WTC11 (cell line): ENCODE results near the gene CELSR3.

Experiments used
- CREB1 ChIP-seq: sonication (generic); formaldehyde crosslinking; IDR thresholded peaks from 2 replicates; pipeline ENCODE4 v1.8.0; 2023; ENCODE audit warnings: mild to moderate bottlenecking, missing genetic modification reagents
- MYBL2 ChIP-seq: sonication (generic); formaldehyde crosslinking; IDR thresholded peaks from 2 replicates; pipeline ENCODE4 v1.8.1; 2023; ENCODE audit warnings: mild to moderate bottlenecking, moderate library complexity, missing genetic modification reagents
- PRRX2 ChIP-seq: fragments of 250-450 bp; sonication (Bioruptor Pico); IDR thresholded peaks from 2 replicates; pipeline ENCODE4 v1.8.0; 2021; ENCODE audit warnings: mild to moderate bottlenecking
- SP1 ChIP-seq: sonication (generic); formaldehyde crosslinking; conservative IDR thresholded peaks from 2 replicates; pipeline ENCODE4 v1.8.1; 2022; ENCODE audit warnings: missing genetic modification reagents
- TF ChIP-seq, protein P1 (sequence below): fragments of 200-600 bp; IDR thresholded peaks from 2 replicates; pipeline ENCODE4 v1.8.0; 2022; ENCODE audit warnings: antibody characterized with exemption
- TF ChIP-seq, protein P2 (sequence below): sonication (generic); formaldehyde crosslinking; IDR thresholded peaks from 2 replicates; pipeline ENCODE4 v1.8.1; 2022; ENCODE audit warnings: low read depth, missing genetic modification reagents, borderline replicate concordance
- TF ChIP-seq, protein P3 (sequence below): sonication (generic); formaldehyde crosslinking; IDR thresholded peaks from 2 replicates; pipeline ENCODE4 v1.8.1; 2022; ENCODE audit warnings: mild to moderate bottlenecking, missing genetic modification reagents, moderate library complexity, borderline replicate concordance

DNA sequence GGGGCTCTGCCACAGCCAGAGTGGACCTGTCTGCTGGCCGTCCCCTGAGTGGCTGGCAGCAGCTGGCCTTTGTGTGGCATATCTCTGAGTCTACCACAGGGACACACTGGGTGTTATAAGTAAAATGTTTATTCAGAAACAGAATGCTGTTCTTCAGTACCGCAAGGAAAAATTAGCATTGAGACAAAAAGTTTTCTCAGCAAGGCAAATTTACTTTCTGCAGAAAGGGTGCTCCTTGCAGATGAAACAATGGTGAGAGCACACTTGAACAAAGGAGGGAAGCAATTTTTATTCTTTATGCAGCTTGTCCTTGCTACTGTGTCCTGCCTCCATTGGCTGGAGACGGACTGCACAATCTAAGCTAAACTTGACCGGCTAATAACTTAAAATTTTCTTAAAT, 45.1 kb downstream of the CELSR3 start:
- TF ChIP-seq PRRX2: no peak
- TF ChIP-seq, protein P1, sequence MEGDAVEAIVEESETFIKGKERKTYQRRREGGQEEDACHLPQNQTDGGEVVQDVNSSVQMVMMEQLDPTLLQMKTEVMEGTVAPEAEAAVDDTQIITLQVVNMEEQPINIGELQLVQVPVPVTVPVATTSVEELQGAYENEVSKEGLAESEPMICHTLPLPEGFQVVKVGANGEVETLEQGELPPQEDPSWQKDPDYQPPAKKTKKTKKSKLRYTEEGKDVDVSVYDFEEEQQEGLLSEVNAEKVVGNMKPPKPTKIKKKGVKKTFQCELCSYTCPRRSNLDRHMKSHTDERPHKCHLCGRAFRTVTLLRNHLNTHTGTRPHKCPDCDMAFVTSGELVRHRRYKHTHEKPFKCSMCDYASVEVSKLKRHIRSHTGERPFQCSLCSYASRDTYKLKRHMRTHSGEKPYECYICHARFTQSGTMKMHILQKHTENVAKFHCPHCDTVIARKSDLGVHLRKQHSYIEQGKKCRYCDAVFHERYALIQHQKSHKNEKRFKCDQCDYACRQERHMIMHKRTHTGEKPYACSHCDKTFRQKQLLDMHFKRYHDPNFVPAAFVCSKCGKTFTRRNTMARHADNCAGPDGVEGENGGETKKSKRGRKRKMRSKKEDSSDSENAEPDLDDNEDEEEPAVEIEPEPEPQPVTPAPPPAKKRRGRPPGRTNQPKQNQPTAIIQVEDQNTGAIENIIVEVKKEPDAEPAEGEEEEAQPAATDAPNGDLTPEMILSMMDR: no peak
- TF ChIP-seq, protein P2, sequence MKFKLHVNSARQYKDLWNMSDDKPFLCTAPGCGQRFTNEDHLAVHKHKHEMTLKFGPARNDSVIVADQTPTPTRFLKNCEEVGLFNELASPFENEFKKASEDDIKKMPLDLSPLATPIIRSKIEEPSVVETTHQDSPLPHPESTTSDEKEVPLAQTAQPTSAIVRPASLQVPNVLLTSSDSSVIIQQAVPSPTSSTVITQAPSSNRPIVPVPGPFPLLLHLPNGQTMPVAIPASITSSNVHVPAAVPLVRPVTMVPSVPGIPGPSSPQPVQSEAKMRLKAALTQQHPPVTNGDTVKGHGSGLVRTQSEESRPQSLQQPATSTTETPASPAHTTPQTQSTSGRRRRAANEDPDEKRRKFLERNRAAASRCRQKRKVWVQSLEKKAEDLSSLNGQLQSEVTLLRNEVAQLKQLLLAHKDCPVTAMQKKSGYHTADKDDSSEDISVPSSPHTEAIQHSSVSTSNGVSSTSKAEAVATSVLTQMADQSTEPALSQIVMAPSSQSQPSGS (CRISPR knock-in tag): no peak
- no peak for TF ChIP-seq SP1
- TF ChIP-seq MYBL2 (CRISPR knock-in tag): no peak
- TF ChIP-seq, protein P3, sequence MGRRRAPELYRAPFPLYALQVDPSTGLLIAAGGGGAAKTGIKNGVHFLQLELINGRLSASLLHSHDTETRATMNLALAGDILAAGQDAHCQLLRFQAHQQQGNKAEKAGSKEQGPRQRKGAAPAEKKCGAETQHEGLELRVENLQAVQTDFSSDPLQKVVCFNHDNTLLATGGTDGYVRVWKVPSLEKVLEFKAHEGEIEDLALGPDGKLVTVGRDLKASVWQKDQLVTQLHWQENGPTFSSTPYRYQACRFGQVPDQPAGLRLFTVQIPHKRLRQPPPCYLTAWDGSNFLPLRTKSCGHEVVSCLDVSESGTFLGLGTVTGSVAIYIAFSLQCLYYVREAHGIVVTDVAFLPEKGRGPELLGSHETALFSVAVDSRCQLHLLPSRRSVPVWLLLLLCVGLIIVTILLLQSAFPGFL: no peak
- no peak for TF ChIP-seq CREB1 (CRISPR knock-in tag)
